NCI-H187 treated with DMSO at 0.1 percent for 48 hours (cell line): ENCODE results near the gene CHL1.
"Not testable (repeated sequence)": the region's sequence is repeated elsewhere in the genome, so short reads cannot be mapped to it uniquely, and the experiment has no call there.

Experiments
- DNase-seq: peaks from one replicate; lab custom pipeline; 2025; lab: John Stamatoyannopoulos, UW

Gene CHL1

GRCh38 chr3:331881-332280 lies 135.3 kb downstream of the CHL1 start:
- no peak for DNase-seq

GRCh38 chr3:332701-333100 lies 136.1 kb downstream of the CHL1 start:
- DNase-seq, result no peak

GRCh38 chr3:335240-335639 lies 138.7 kb downstream of the CHL1 start:
- no peak for DNase-seq

GRCh38 chr3:339351-339750 lies 142.8 kb downstream of the CHL1 start:
- no peak for DNase-seq

GRCh38 chr3:341998-342397 lies 145.4 kb downstream of the CHL1 start:
- DNase-seq, result no peak

- DNase-seq, result no peak
Measured at GRCh38 chr3:346186-346585, 149.6 kb downstream of the CHL1 start.

- DNase-seq, result no peak
Measured at GRCh38 chr3:347581-347980, 151.0 kb downstream of the CHL1 start.

- no peak for DNase-seq
Measured at GRCh38 chr3:350871-351371, 154.4 kb downstream of the CHL1 start.

GRCh38 chr3:352599-352998 lies 156.0 kb downstream of the CHL1 start:
- DNase-seq, result no peak

- no peak for DNase-seq
Measured at GRCh38 chr3:353191-353739, 156.7 kb downstream of the CHL1 start.

GRCh38 chr3:354432-354831 lies 157.9 kb downstream of the CHL1 start:
- peak; percentile 42 for DNase-seq

- DNase-seq, result peak; percentile 50
Measured at GRCh38 chr3:355622-356021, 159.1 kb downstream of the CHL1 start.

- no peak for DNase-seq
Measured at GRCh38 chr3:356952-357351, 160.4 kb downstream of the CHL1 start.

- DNase-seq, result no peak
Measured at GRCh38 chr3:359672-360071, 163.1 kb downstream of the CHL1 start.

- no peak for DNase-seq
Measured at GRCh38 chr3:362681-363338, 166.2 kb downstream of the CHL1 start.

GRCh38 chr3:364287-364686 lies 167.7 kb downstream of the CHL1 start:
- DNase-seq, result no peak

GRCh38 chr3:365268-365667 lies 168.7 kb downstream of the CHL1 start:
- no peak for DNase-seq

- not testable (repeated sequence) for DNase-seq
Measured at GRCh38 chr3:366253-366652, 169.7 kb downstream of the CHL1 start.

- no peak for DNase-seq
Measured at GRCh38 chr3:373193-373779, 176.7 kb downstream of the CHL1 start.

- no peak for DNase-seq
Measured at GRCh38 chr3:374459-374858, 177.9 kb downstream of the CHL1 start.

- DNase-seq, result no peak
Measured at GRCh38 chr3:377158-377561, 180.6 kb downstream of the CHL1 start.

- no peak for DNase-seq
Measured at GRCh38 chr3:380801-381200, 184.2 kb downstream of the CHL1 start.

- no peak for DNase-seq
Measured at GRCh38 chr3:385151-385550, 188.6 kb downstream of the CHL1 start.

- no peak for DNase-seq
Measured at GRCh38 chr3:394775-395174, 198.2 kb downstream of the CHL1 start.
